Stomach (tissue), 4 donors: Measurements from ENCODE around the gene CYB5D1.

Experiments
- CTCF ChIP-seq, 7 experiments: fragments of 450-650 bp in 4 of 7; fragments of 200-600 bp in 3 of 7; sonication (generic) in 3 of 7; IDR thresholded peaks; one replicate each; pipeline ENCODE4 v1.5.1; 2016 to 2019; ENCODE audit warnings: antibody characterized with exemption in 7 of 7, control low read depth in 2 of 7, mild to moderate bottlenecking in 1 of 7
- POLR2A ChIP-seq, 4 donors: fragments of 450-650 bp; IDR thresholded peaks; one replicate each; pipeline ENCODE4 v1.6.1; 2016; ENCODE audit warnings: antibody characterized with exemption in 4 of 4, control low read depth in 2 of 4, mild to moderate bottlenecking in 1 of 4, moderate library complexity in 1 of 4
- POLR2AphosphoS5 ChIP-seq, 3 donors: sonication (generic); formaldehyde crosslinking; IDR thresholded peaks; one replicate each; pipeline ENCODE4 v1.6.1; 2016; ENCODE audit warnings: antibody characterized with exemption in 3 of 3

- TF ChIP-seq CTCF (IDR thresholded peaks at IDR 0.05) = no peak
- no peak for TF ChIP-seq POLR2A (IDR thresholded peaks at IDR 0.05)
- no peak for TF ChIP-seq POLR2AphosphoS5 (IDR thresholded peaks at IDR 0.05)
Observed at GRCh38 chr17:7910281-7910680, 52.5 kb downstream of the CYB5D1 start.
